ENCODE results near the gene DSC3.

DSC3 gene

DNA sequence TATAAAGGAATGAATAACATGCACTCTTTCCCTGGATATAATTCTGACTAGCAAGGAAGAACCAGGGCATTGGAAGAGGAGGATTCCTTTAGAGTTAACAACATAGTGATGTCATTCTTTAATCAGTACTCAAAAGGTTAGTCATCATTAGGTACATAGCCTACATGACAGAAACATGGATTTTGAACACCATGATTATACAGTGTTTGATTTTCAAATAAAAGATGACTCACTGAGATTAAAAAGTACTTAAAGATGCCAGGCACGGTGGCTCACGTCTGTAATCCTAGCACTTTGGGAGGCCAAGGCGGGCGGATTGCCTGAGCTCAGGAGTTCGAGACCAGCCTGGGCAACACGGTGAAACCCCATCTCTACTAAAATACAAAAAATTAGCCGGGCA lies 31.1 kb downstream of the DSC3 start (continued):
- TF ChIP-seq, protein P1, sequence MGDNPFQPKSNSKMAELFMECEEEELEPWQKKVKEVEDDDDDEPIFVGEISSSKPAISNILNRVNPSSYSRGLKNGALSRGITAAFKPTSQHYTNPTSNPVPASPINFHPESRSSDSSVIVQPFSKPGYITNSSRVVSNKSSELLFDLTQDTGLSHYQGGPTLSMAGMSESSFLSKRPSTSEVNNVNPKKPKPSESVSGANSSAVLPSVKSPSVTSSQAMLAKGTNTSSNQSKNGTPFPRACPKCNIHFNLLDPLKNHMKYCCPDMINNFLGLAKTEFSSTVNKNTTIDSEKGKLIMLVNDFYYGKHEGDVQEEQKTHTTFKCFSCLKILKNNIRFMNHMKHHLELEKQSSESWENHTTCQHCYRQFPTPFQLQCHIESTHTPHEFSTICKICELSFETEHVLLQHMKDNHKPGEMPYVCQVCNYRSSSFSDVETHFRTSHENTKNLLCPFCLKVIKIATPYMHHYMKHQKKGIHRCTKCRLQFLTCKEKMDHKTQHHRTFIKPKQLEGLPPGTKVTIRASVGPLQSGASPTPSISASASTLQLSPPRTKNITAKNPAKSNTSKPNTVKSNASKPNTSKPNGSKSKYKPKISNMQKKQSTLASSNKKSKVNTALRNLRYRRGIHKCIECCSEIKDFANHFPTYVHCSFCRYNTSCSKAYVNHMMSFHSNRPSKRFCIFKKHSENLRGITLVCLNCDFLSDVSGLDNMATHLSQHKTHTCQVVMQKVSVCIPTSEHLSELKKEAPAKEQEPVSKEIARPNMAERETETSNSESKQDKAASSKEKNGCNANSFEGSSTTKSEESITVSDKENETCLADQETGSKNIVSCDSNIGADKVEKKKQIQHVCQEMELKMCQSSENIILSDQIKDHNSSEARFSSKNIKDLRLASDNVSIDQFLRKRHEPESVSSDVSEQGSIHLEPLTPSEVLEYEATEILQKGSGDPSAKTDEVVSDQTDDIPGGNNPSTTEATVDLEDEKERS (tag by site-specific recombination; IDR thresholded peaks at IDR 0.05) = peak; percentile 19; the same call in 1 of the 2 replicates
- peak; percentile 99 for TF ChIP-seq SP7 (tag by site-specific recombination; IDR thresholded peaks at IDR 0.05)
- peak; percentile 96 for TF ChIP-seq ZNF629 (tag by site-specific recombination; IDR thresholded peaks at IDR 0.05)
- TF ChIP-seq ZNF660 (tag by site-specific recombination; IDR thresholded peaks at IDR 0.05) = peak; percentile 87
- TF ChIP-seq OVOL3 (tag by site-specific recombination; IDR thresholded peaks at IDR 0.05) = 0 out of 2 replicates have a peak, but pooled peaks have one; percentile 33
- TF ChIP-seq SP3 (tag by site-specific recombination; IDR thresholded peaks at IDR 0.05) = peak; percentile 60
- TF ChIP-seq ZNF558 (tag by site-specific recombination; IDR thresholded peaks at IDR 0.05) = peak; percentile 75
- peak; percentile 65; the same call in 1 of the 2 replicates for TF ChIP-seq GLI2 (tag by site-specific recombination; IDR thresholded peaks at IDR 0.05; ENCODE audit: borderline replicate concordance, low read depth)
- 0 out of 2 replicates have a peak, but pooled peaks have one; percentile 46 for TF ChIP-seq BCL11B (tag by site-specific recombination; IDR thresholded peaks at IDR 0.05; ENCODE audit: low read depth)
- peak; percentile 29; the same call in 1 of the 2 replicates for TF ChIP-seq ZNF501 (tag by site-specific recombination; IDR thresholded peaks at IDR 0.05)
- TF ChIP-seq BCL11A (tag by site-specific recombination; IDR thresholded peaks at IDR 0.05; ENCODE audit: low read depth) = 0 out of 2 replicates have a peak, but pooled peaks have one; percentile 39
- TF ChIP-seq IKZF3 (tag by site-specific recombination; IDR thresholded peaks at IDR 0.05) = 0 out of 2 replicates have a peak, but pooled peaks have one; percentile 20
- TF ChIP-seq ZNF391 (tag by site-specific recombination; IDR thresholded peaks at IDR 0.05; ENCODE audit: borderline replicate concordance, low read depth) = peak; percentile 83
- peak; percentile 74 for TF ChIP-seq ZNF184 (tag by site-specific recombination; IDR thresholded peaks at IDR 0.05)
- peak; percentile 64 for TF ChIP-seq YY2 (tag by site-specific recombination; IDR thresholded peaks at IDR 0.05)
- TF ChIP-seq KLF8 (tag by site-specific recombination; IDR thresholded peaks at IDR 0.05) = peak; percentile 69; the same call in 1 of the 2 replicates
- TF ChIP-seq ZBTB21 (tag by site-specific recombination; IDR thresholded peaks at IDR 0.05) = peak; percentile 76; the same call in 1 of the 2 replicates
- peak; percentile 89 for TF ChIP-seq ZXDB (tag by site-specific recombination; IDR thresholded peaks at IDR 0.05)
- TF ChIP-seq ZNF366 (tag by site-specific recombination; conservative IDR thresholded peaks at IDR 0.05) = peak; percentile 86

DNA sequence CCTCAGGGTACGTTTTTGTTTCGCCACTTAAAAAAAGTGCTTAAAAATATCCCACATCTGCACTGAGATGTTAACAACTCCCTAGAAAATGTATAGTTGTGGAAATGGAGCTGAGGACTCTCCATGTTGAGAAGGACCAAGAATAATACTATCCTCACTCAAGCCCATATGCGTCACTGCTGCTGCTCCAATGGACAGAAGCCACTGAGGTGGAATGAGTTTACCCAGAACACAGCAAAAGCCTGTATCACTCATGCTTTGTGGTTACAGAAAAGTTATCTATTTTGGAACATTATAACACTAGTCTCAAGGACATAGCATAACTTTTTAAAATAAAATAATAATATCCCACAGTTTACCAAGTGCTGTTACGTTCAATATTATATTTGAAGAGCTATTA lies 31.9 kb downstream of the DSC3 start:
- peaks cover 5% of the 10 kb centered on the region in 2 experiments; a peak in 2 of 3 replicates for H3K36me3 ChIP-seq (ENCODE audit: control insufficient read depth in 2 of 2, insufficient read depth in 1 of 2, low read length in 2 of 2)
- no peaks in the 10 kb centered on the region for H3K9me3 ChIP-seq (ENCODE audit: control insufficient read depth, insufficient read depth, low read depth, low read length)
- H3K4me1 ChIP-seq (ENCODE audit: control insufficient read depth, insufficient read depth, low read length) = no peaks in the 10 kb centered on the region
- no peak overlapping the region for H3K4me3 ChIP-seq (ENCODE audit: low read depth, low read length)
- ChIA-PET CTCF (no interaction called here), POLR2A (no interaction called here)
- H3K27ac ChIP-seq (ENCODE audit: extremely low read depth, low read depth, low read length) = no peak overlapping the region
- TF ChIP-seq ZNF837 (tag by site-specific recombination; IDR thresholded peaks at IDR 0.05) (no peak), ZNF132 (tag by site-specific recombination; IDR thresholded peaks at IDR 0.05; ENCODE audit: borderline replicate concordance) (no peak), ZNF48 (tag by site-specific recombination; IDR thresholded peaks at IDR 0.05) (no peak), ZNF621 (tag by site-specific recombination; IDR thresholded peaks at IDR 0.05) (no peak), ZNF571 (tag by site-specific recombination; IDR thresholded peaks at IDR 0.05) (no peak), ZNF677 (tag by site-specific recombination; IDR thresholded peaks at IDR 0.05) (no peak), ZNF24 (tag by site-specific recombination; IDR thresholded peaks at IDR 0.05) (no peak), ZNF16 (tag by site-specific recombination; IDR thresholded peaks at IDR 0.05; ENCODE audit: low read depth) (no peak), ZNF341 (tag by site-specific recombination; IDR thresholded peaks at IDR 0.05; ENCODE audit: low read depth) (no peak), ZNF239 (tag by site-specific recombination; IDR thresholded peaks at IDR 0.05) (no peak), YY1 (tag by site-specific recombination; IDR thresholded peaks at IDR 0.05) (no peak), ZNF302 (tag by site-specific recombination; IDR thresholded peaks at IDR 0.05; ENCODE audit: low read depth) (no peak)
- TF ChIP-seq, protein P2, sequence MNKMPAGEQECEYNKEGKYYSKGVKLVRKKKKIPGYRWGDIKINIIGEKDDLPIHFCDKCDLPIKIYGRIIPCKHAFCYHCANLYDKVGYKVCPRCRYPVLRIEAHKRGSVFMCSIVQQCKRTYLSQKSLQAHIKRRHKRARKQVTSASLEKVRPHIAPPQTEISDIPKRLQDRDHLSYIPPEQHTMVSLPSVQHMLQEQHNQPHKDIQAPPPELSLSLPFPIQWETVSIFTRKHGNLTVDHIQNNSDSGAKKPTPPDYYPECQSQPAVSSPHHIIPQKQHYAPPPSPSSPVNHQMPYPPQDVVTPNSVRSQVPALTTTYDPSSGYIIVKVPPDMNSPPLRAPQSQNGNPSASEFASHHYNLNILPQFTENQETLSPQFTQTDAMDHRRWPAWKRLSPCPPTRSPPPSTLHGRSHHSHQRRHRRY (tag by site-specific recombination; IDR thresholded peaks at IDR 0.05) = no peak
- TF ChIP-seq, protein P3, sequence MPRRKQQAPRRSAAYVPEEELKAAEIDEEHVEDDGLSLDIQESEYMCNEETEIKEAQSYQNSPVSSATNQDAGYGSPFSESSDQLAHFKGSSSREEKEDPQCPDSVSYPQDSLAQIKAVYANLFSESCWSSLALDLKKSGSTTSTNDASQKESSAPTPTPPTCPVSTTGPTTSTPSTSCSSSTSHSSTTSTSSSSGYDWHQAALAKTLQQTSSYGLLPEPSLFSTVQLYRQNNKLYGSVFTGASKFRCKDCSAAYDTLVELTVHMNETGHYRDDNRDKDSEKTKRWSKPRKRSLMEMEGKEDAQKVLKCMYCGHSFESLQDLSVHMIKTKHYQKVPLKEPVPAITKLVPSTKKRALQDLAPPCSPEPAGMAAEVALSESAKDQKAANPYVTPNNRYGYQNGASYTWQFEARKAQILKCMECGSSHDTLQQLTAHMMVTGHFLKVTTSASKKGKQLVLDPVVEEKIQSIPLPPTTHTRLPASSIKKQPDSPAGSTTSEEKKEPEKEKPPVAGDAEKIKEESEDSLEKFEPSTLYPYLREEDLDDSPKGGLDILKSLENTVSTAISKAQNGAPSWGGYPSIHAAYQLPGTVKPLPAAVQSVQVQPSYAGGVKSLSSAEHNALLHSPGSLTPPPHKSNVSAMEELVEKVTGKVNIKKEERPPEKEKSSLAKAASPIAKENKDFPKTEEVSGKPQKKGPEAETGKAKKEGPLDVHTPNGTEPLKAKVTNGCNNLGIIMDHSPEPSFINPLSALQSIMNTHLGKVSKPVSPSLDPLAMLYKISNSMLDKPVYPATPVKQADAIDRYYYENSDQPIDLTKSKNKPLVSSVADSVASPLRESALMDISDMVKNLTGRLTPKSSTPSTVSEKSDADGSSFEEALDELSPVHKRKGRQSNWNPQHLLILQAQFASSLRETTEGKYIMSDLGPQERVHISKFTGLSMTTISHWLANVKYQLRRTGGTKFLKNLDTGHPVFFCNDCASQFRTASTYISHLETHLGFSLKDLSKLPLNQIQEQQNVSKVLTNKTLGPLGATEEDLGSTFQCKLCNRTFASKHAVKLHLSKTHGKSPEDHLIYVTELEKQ (tag by site-specific recombination; IDR thresholded peaks at IDR 0.05; ENCODE audit: borderline replicate concordance) = no peak
